HL-60 (cell line): ENCODE data around the gene SLC32A1.

Experiments used
- POLR2AphosphoS5 ChIP-seq: IDR thresholded peaks from 2 replicates; pipeline ENCODE4 v1.6.1; 2012; ENCODE audit warnings: low read depth
- TF ChIP-seq, protein P1 (sequence below): IDR thresholded peaks from one replicate; pipeline ENCODE4 v1.5.1; 2011; ENCODE audit warnings: low read length, control low read depth, inconsistent platforms; ENCODE audit not compliant: insufficient read depth

DNA sequence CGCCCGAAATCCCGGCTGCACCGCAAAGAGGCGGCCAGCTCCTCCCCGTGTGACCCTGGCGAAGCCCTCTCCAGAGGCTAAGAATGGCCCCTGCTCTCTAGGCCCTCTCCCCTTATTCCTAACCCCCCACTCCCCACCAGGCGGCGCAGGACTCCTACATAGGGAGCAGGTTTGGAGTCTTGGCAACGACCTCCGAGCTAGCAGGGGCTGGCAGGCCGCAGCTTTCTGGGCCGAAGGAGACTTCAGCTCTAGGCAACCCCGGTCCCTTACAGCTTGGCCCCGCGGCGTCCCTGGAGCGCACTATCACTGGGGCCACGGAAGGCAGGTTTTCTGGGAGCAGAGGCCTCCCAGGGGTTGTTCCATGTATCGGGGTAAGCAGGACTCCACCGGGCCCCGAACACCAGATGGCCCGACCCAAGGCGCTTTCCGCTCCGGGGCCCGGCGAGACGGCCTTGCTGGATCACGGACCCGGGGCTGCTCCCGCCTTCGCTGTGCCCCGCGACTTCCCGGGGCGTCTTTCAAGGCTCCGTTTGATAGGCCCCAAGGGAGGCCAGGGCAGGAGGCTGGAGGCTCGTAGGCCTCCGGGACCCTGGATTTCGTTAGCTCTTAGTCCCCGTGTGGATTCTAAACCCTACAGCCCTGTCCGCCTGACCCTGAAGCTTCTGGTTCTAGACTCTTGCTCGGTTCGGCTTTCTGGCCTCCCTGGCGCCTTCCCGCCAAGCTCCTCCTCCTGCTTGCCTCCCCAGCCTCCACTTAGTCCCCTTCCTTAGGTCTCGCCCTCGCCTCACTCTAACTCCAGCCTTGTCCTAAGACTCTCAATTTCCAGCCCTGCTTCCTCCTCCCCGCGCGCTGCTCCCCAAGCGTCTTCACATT, 1.9 kb downstream of the SLC32A1 start:
- TF ChIP-seq, protein P1, sequence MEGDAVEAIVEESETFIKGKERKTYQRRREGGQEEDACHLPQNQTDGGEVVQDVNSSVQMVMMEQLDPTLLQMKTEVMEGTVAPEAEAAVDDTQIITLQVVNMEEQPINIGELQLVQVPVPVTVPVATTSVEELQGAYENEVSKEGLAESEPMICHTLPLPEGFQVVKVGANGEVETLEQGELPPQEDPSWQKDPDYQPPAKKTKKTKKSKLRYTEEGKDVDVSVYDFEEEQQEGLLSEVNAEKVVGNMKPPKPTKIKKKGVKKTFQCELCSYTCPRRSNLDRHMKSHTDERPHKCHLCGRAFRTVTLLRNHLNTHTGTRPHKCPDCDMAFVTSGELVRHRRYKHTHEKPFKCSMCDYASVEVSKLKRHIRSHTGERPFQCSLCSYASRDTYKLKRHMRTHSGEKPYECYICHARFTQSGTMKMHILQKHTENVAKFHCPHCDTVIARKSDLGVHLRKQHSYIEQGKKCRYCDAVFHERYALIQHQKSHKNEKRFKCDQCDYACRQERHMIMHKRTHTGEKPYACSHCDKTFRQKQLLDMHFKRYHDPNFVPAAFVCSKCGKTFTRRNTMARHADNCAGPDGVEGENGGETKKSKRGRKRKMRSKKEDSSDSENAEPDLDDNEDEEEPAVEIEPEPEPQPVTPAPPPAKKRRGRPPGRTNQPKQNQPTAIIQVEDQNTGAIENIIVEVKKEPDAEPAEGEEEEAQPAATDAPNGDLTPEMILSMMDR = no peak
- no peak for TF ChIP-seq POLR2AphosphoS5
